Body of pancreas (tissue), 4 donors: ENCODE measurements around the gene OR4F15. TPM values are rescaled to one million over a fixed set of nuclear protein-coding genes. Genes with fewer than 3 reads are reported as not detected.

Experiments
- ATAC-seq: fragments of 150-250 bp; one replicate; pipeline ENCODE4 v1.9.1; 2016
- DNase-seq, 4 donors: peaks; one replicate each; pipeline ENCODE4 v3.0.0-alpha.2; 2019
- H3K27ac ChIP-seq, 4 donors: fragments of 200-600 bp; sonication (generic); 1 replicate in 3 of 4; 2 replicates in 1 of 4; pipeline versions ENCODE4 v1.5.1 to v1.6.1; 2016 to 2019; ENCODE audit warnings: mild to moderate bottlenecking in 1 of 4, mixed read lengths in 1 of 4, moderate library complexity in 1 of 4
- H3K27me3 ChIP-seq, 2 donors: fragments of 200-600 bp; sonication (generic); one replicate each; pipeline ENCODE4 v1.6.0; 2016; ENCODE audit warnings: mild to moderate bottlenecking in 1 of 2
- H3K36me3 ChIP-seq, 2 donors: fragments of 200-600 bp; sonication (generic); replicated peaks in 1 of 2; 2 replicates each; pipeline ENCODE4 v1.5.1; 2016; ENCODE audit warnings: low read depth in 2 of 2; ENCODE audit not compliant: insufficient read depth in 1 of 2
- H3K4me1 ChIP-seq: fragments of 200-600 bp; sonication (generic); one replicate; pipeline ENCODE4 v1.6.0; 2016
- H3K4me3 ChIP-seq, 2 donors: fragments of 200-600 bp; sonication (generic); 1 replicate in 1 of 2; 2 replicates in 1 of 2; pipeline ENCODE4 v1.5.1; 2016 to 2019
- H3K9me3 ChIP-seq, 3 donors: fragments of 200-600 bp; sonication (generic); 1 replicate in 2 of 3; 2 replicates in 1 of 3; pipeline ENCODE4 v1.5.1; 2016
- CTCF ChIP-seq, 7 experiments: fragments of 450-650 bp in 4 of 7; fragments of 200-600 bp in 3 of 7; sonication (generic) in 3 of 7; IDR thresholded peaks; one replicate each; pipeline ENCODE4 v1.5.1; 2016 to 2019; ENCODE audit warnings: antibody characterized with exemption in 7 of 7
- POLR2A ChIP-seq, 3 donors: fragments of 450-650 bp; IDR thresholded peaks; one replicate each; pipeline ENCODE4 v1.6.1; 2016; ENCODE audit warnings: antibody characterized with exemption in 3 of 3, mild to moderate bottlenecking in 2 of 3
- WGBS, 2 donors: methylation state at CpG; one replicate each; pipeline ENCODE4 v1.1.5; 2017; 5-methylcytosine and 5-hydroxymethylcytosine counted together
- intact Hi-C: fragments of 100-400 bp; cut with DNase I; formaldehyde crosslinking; loops from one replicate; pipeline ENCODE4 v1.15.1; 2023
- total RNA-seq, 2 donors: library from RNA; depleted of rRNA; stranded (reverse); fragments of >200 nt; gene quantifications; one replicate each; pipeline ENCODE4 v1.1.0, GENCODE V29; 2016

OR4F15 gene
- total RNA-seq, 2 donors from 2014 or later = not detected

DNA sequence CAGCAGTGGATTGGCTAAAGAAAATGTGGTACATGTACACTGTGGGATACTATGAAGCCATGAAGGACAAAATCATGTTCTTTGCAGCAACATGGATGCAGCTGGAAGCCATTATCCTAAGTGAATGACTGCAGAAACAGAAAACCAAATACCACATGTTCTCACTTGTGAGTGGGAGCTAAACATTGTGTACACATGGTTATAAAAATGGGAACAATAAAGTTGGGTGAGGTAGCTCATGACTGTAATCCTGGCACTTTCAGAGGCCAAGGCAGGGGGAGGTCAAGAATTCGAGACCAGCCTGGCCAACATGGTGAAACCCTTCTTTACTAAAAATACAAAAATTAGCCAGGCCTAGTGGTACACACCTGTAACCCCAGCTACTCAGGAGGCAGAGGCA lies 12.3 kb upstream of the OR4F15 start:
- intact Hi-C loops = no loop called here
- Histone ChIP-seq H3K27me3 (no peaks in the 10 kb centered on the region), H3K4me1 (no peaks in the 10 kb centered on the region), H3K9me3 (no peaks in the 10 kb centered on the region), H3K36me3 (no peaks in the 10 kb centered on the region), H3K27ac (no peak overlapping the region), H3K4me3 (no peak overlapping the region)
- DNase-seq (no peak), ATAC-seq (no peak)
- TF ChIP-seq CTCF (IDR thresholded peaks at IDR 0.05) (no peak), POLR2A (IDR thresholded peaks at IDR 0.05) (no peak)
- 41 to 55% methylated on average over 1 of the region's 1 CpG for WGBS, 2 donors

- no peak for ATAC-seq
- TF ChIP-seq POLR2A (IDR thresholded peaks at IDR 0.05) (no peak), CTCF (IDR thresholded peaks at IDR 0.05) (no peak)
- WGBS, 2 donors = 72 to 84% methylated on average over 1 of the region's 1 CpG
- Histone ChIP-seq H3K9me3 (no peaks in the 10 kb centered on the region), H3K27me3 (no peaks in the 10 kb centered on the region), H3K4me3 (no peak overlapping the region), H3K27ac (no peak overlapping the region), H3K36me3 (no peaks in the 10 kb centered on the region), H3K4me1 (no peaks in the 10 kb centered on the region)
- intact Hi-C loops = no loop called here
- DNase-seq = no peak
These were observed 11.0 kb upstream of the OR4F15 start for GRCh38 chr15:101801048-101801447.

DNA sequence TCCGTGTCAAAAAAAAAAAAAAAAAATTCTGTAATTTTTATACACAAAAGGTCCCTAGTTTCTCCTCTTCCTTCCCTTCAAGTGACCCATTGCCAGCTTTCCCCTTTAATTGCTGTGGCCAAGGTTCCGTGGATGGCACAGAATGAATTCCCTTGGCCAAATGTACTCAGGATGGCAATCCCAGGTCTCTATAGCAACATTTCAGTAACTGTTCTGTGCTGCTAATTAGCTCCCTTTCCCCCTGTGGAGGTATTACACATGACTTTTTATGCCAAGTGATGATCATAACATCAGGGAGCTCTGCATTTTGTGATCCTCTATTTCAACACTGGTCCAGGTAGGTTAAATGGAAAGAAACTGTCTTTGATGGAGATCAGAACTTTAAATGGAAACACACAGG lies 8.8 kb upstream of the OR4F15 start, which contains the start of gene OR4F6:
TSS of gene OR4F6 (plus strand) at position 301 of the 400 bp plus-strand sequence. CDS start 2,211 bp downstream, outside the sequence.
- no peaks in the 10 kb centered on the region for H3K36me3 ChIP-seq
- H3K4me3 ChIP-seq = no peak within 1 kb of the TSS
- no peak for TF ChIP-seq POLR2A (IDR thresholded peaks at IDR 0.05)
- no peak for TF ChIP-seq CTCF (IDR thresholded peaks at IDR 0.05)
- 77 to 85% methylated on average over 2 of the region's 2 CpGs for WGBS, 2 donors
- no peaks in the 10 kb centered on the region for H3K27me3 ChIP-seq
- H3K9me3 ChIP-seq = no peaks in the 10 kb centered on the region
- H3K27ac ChIP-seq = no peak within 1 kb of the TSS
- DNase-seq (no peak), ATAC-seq (no peak)
- intact Hi-C loops = no loop called here
- H3K4me1 ChIP-seq = no peaks in the 10 kb centered on the region

GRCh38 chr15:101803676-101804075 lies 8.3 kb upstream of the OR4F15 start:
- Histone ChIP-seq H3K36me3 (no peaks in the 10 kb centered on the region), H3K4me1 (no peaks in the 10 kb centered on the region), H3K27me3 (no peaks in the 10 kb centered on the region), H3K27ac (no peak overlapping the region), H3K4me3 (no peak overlapping the region), H3K9me3 (no peaks in the 10 kb centered on the region)
- TF ChIP-seq CTCF (IDR thresholded peaks at IDR 0.05) (no peak), POLR2A (IDR thresholded peaks at IDR 0.05) (no peak)
- WGBS, 2 donors = 60 to 63% methylated on average over 5 of the region's 5 CpGs
- ATAC-seq (no peak), DNase-seq (no peak)
- intact Hi-C loops = no loop called here

DNA sequence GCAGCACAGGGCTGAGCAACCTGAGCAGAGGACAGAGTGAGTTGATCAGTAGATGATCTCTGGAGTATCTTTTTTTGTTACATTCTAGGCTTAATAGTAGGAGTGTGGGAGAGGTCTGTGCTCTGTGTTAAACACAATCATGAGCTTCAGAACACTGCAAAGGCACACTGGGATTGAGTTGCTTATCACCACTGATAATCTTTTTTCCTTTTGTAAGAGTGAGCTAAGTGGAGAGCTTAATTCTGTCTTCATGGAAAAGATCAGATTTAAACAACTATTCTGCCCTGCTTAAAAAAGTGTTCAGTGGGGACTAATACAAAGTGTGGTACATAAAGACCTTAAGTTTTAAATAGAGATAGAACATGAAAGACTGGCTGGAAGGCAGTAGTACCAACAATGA lies 7.6 kb upstream of the OR4F15 start:
- no peak overlapping the region for H3K4me3 ChIP-seq
- H3K36me3 ChIP-seq = no peaks in the 10 kb centered on the region
- no peaks in the 10 kb centered on the region for H3K9me3 ChIP-seq
- no peaks in the 10 kb centered on the region for H3K27me3 ChIP-seq
- no peak overlapping the region for H3K27ac ChIP-seq
- TF ChIP-seq POLR2A (IDR thresholded peaks at IDR 0.05) (no peak), CTCF (IDR thresholded peaks at IDR 0.05) (no peak)
- ATAC-seq = no peak
- H3K4me1 ChIP-seq = no peaks in the 10 kb centered on the region
- intact Hi-C loops = no loop called here
- no peak for DNase-seq
